C4-2B (cell line): Measurements from ENCODE around the gene TBX4.

Source experiments
- CTCF ChIP-seq: fragments of 450-650 bp; conservative IDR thresholded peaks from 2 replicates; pipeline ENCODE4 v1.5.1; 2017; ENCODE audit warnings: mild to moderate bottlenecking
- ZFX ChIP-seq: fragments of 450-650 bp; IDR thresholded peaks from 2 replicates; pipeline ENCODE4 v1.6.1; 2017

- TF ChIP-seq CTCF: no peak
- no peak for TF ChIP-seq ZFX
These were observed 52.5 kb downstream of the TBX4 start for GRCh38 chr17:61504697-61505096.
